ENCODE results near the gene ATP10A.

DNA sequence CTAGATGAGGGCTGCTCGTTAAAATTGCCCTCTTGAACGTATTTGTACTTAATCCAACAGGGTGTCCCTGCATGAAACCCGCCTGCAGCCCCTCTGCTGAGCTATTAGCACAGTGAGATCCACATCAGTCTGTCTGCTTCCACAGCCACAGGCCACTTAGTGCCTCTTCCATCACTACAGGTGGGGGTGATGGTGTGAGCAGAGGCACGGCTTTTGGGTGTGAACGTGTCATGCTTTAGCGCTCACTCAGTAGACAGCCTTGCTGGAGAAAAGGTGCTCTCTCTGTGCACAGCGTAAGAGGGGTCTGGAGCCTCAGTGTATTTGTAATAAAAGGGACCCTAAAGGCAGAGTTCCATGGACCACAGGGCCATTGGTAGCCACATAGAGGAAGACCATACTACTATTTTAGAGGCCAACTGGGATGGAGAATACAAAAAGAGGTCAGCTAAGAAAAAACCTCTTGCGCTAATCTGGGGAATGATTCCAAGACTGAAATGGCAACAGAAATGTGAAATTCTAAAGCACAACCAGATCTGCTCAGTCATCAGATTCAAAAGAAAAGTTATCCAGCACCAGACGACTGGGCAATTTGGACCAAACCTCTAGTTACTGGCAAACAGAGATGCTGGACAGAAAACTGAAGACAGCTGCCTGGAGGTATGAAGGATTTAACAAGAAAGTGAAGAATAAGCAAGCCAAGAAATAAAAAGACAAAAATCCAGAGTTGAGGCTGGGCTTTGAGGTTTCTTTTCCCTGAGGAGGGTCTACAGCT lies 120.2 kb downstream of the ATP10A start:
- TF ChIP-seq, protein P1, sequence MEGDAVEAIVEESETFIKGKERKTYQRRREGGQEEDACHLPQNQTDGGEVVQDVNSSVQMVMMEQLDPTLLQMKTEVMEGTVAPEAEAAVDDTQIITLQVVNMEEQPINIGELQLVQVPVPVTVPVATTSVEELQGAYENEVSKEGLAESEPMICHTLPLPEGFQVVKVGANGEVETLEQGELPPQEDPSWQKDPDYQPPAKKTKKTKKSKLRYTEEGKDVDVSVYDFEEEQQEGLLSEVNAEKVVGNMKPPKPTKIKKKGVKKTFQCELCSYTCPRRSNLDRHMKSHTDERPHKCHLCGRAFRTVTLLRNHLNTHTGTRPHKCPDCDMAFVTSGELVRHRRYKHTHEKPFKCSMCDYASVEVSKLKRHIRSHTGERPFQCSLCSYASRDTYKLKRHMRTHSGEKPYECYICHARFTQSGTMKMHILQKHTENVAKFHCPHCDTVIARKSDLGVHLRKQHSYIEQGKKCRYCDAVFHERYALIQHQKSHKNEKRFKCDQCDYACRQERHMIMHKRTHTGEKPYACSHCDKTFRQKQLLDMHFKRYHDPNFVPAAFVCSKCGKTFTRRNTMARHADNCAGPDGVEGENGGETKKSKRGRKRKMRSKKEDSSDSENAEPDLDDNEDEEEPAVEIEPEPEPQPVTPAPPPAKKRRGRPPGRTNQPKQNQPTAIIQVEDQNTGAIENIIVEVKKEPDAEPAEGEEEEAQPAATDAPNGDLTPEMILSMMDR (IDR thresholded peaks at IDR 0.05), result no peak
- TF ChIP-seq POLR2AphosphoS5 (IDR thresholded peaks at IDR 0.05), result no peak
